Midbrain (tissue), 1 donor: ENCODE measurements around the gene KIRREL3.

ENCODE experiments used
- DNase-seq: peaks from one replicate; lab custom pipeline; 2025; lab: John Stamatoyannopoulos, UW

KIRREL3 gene

DNA sequence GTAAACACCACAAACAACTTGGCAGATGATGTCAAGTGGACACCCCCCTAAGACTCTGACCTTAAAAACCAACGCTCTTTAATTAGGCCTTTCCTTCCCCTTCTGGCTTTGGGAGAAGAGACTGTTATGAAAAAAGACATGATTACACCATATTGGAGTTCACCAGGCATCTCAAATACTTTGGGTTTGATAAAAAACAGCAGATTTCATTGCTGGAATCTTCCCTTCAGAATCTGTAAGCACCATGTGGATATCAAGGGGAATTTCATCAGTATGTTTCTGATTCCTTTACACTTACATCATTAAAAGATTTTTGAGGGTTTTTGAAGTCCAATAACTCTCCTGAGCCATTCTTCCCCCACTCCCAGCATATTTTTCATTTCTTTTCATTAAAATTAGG, 85.6 kb downstream of the KIRREL3 start:
- DNase-seq, result no peak

DNA sequence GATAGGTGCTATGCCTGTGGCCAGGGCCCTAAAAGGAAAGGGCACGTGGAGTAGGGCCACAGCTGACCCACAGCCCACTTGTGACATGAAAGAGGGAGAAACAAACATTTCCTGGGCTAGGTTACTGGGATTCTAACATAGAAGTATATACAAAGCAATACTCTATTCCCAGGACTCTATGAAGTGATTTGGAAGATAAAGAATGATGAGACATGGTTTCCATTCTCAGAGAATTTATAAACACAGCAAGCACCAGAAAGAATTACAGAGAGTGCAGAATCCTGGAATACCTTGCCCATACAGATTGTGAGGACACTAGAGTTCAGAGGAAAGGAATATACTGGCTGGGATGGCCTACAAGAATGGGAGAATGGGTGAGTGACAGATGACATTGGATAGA, 86.4 kb downstream of the KIRREL3 start:
- DNase-seq, result no peak

DNA sequence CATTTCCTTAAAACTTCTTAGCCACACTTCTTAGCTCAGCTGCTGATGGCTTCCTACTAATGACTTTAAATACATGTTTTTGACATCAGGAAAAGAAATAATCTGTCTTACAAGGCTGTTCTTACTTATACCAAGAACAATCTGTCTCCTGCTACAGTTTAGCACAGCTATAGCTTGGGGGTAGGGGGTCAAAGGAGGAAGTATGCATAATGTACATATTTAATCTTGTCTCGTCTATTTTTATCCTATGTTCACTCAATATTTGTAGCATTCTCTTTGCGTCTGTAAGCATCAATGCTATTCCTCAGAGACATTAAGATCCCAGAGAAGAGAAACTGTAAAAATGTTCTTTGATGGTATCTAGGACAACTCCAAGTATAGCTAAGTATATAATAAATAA, 96.0 kb downstream of the KIRREL3 start:
- no peak for DNase-seq

- no peak for DNase-seq
Observed at GRCh38 chr11:126901783-126902182, 98.8 kb downstream of the KIRREL3 start.

DNA sequence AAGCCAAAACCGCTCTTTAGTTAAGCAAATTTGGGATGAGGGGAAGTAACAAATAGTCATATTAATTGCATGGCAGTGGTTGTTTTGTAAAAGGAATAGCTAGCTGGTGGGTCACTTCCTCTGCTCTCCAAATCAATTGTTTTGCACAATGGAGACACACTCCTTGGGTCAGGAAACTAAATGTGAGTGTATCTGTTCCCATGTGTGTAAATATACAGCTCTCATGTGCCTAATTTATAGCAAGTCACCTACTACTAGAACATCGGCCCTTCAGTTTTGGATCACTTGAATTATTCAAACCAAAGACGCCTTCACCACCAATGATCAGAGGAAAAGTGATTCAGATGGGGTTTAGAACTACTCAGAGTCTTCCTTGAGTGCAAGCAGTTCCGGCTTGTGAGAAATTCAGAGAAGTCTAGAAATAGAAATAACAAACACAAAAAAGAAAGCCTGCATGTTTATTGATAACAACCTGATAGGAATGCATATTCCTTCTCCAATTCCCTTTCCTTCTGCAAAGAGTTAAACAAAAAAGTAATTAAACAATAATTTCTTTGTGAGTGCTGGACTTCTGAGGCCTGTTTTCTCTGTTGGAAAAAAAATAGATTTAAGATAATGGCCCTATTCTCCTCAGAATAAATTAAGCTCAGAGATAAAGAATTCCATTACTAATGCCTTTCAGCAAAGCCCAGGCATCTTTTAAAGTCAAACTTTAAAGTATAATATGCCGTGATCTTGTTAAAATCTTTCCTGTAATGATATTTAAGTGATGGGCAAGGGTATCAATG, 100.4 kb downstream of the KIRREL3 start:
- no peak for DNase-seq

DNA sequence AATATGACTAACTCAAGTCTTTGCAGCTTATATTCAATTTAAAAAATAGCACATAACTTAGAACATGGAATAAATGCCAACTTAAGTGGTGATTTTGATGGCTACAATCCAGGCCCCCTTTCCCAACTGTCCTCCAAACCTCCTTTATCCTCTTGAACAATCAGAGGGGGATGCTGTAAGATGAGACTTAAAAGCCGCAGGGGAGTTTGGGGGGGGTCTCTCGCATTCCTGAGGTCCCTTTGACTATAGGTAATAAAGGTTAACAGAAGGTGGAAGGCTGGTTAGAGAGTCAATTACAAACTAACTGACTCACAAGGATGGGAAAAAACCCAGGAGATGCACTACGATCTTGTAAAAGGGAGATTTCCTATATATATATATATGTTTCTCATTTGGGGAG, 101.8 kb downstream of the KIRREL3 start:
- no peak for DNase-seq

GRCh38 chr11:126897430-126897829, 103.1 kb downstream of the KIRREL3 start:
- DNase-seq, result no peak

DNA sequence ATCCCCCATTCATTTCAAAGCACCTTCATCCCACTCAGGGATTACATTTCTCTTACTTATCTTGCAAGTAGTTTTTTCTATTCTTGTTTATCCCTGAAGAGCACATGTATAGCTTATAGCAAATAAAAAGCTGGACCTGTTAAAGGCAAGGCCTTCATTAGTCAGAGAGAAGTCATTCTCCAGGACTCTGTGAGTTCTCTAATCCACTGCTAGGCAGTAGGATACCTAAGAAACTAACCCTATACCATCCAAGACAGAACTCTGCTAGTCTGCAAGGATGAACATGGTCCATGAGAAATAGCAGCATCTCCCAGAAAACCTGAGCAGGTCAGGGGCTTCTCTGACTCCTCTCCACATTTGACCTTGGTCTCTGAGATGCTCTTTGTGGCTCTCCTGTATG, 104.5 kb downstream of the KIRREL3 start:
- DNase-seq, result no peak

- DNase-seq, result no peak
Observed at GRCh38 chr11:126893796-126894195, 106.8 kb downstream of the KIRREL3 start.

DNA sequence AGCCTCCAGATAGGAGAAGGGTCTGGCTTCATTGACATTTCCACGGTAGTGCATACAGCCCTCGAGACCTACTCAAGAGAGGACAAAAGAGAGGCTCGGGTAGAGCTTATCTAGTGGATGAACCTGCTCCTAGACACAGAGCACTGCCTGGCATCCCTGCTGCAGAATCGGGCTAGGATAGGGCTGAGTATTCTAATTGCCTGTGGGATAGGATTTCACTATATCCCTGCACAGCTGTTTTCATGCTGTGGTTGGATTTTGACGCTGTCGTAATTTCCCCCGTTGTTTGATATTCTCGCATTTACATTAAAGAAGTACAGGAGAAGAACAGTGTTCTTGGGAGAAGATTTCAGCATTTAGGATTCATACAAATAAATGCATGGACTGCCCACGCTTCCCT, 107.8 kb downstream of the KIRREL3 start:
- no peak for DNase-seq

DNA sequence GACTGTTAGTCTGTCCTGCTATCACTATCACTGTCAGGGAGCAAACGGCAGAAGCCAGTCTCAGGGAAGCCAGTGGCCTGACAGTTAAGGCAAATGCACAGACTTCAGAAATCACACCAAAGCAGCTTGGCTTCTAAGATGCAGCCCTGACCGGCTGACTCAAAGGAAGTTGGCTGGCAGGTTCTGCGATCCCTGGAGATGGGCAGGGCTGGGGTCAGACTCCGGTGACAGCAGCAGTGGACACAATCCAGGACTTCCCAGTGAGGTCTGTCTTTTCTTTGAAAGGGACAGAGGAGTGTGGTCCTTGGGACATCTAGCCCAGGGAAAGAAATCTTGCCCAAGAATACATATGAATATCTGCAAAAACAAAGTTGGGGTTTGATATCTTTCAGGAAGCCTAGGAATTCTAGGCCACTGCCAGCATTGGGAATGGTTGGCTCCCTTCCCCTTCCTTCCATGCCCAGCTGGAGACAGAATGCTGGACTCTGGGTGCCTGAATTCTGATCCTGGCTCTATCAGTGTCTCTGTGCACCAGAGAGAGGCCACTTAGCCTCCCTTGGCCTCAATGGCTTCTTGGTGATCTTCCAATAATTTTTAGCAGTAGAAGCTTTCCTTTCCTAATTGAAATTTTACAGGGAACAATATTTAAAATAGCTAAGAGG, 108.9 kb downstream of the KIRREL3 start:
- DNase-seq, result no peak

GRCh38 chr11:126890561-126890960, 110.0 kb downstream of the KIRREL3 start:
- peak; percentile 84 for DNase-seq

GRCh38 chr11:126888115-126888712, 112.4 kb downstream of the KIRREL3 start:
- DNase-seq, result no peak

DNA sequence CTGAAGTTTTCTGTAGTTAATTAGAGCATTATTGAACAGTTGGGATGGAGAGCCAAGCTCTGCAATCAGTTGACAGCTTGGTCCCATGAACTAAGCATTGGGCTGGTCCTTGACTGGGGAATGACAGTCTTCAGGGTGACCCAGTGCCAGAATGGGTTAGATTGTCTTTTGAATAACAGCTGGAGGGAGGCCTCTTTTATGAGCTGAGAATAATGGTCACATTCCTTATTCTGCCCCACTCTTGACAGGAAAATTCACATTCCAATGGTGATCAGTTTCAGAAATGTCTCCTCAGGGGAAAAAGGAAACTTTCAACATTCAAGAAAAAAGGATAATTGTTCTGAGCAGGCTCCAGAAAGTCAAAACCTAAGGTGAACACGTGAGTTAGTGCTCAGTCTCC, 113.9 kb downstream of the KIRREL3 start:
- no peak for DNase-seq

DNA sequence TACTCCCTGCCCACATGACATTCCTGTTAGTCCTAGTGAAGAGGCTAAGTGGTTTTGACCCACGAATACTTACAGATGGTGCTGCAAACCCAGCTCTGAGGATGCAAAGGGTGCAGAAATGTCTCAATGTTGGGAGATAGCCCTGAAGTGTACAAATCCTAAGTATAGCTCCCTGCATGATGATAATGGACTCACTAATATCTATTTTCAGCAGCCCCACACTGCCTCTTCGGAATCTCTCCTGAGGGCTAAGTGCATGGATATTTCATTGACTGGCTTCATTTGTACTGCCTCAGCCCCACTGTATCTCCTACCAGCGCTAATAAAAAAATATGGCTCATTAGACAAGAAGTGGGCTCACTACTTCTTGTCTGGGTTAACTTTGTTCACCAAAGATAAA, 114.5 kb downstream of the KIRREL3 start:
- no peak for DNase-seq

DNA sequence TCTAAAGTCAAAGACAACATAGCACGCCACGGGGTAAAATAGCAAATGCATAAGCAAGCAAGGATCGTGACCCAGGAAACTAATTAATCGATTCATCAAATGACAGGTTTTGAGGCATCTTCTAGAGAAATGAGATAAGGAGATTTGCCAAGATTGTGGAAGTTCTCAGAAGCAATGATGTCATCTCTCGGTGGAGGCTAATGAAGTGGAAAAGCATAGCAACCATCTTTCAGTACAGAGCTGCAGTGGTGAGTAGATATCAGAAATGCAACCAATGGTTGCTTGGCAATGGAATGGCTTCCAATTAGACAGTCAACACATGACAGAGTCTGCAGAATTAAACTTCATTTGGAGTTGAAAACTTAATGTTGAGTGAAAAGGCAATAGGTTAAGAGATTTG, 116.0 kb downstream of the KIRREL3 start:
- DNase-seq, result no peak

DNA sequence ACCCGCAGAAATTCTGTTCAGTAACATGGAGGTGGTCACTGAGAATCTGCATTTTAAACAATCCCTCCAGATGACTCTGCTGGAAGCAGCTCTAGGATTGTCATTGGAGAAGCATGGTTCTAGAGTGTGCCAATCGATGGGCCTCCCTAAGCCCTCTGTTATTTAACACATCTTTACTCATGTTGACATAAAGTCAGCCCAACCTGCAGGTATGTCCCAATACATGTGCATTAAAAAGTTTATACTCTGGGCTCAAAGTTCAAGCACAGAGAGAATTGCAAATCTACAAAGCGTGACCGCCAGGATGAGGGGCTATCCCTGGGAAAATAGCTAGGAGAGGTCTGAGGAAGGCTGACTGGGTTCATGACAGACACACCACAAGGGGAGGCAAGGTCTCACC, 116.4 kb downstream of the KIRREL3 start:
- DNase-seq, result no peak

GRCh38 chr11:126880872-126881271, 119.7 kb downstream of the KIRREL3 start:
- DNase-seq, result no peak

- no peak for DNase-seq
Observed at GRCh38 chr11:126879516-126879915, 121.1 kb downstream of the KIRREL3 start.

DNA sequence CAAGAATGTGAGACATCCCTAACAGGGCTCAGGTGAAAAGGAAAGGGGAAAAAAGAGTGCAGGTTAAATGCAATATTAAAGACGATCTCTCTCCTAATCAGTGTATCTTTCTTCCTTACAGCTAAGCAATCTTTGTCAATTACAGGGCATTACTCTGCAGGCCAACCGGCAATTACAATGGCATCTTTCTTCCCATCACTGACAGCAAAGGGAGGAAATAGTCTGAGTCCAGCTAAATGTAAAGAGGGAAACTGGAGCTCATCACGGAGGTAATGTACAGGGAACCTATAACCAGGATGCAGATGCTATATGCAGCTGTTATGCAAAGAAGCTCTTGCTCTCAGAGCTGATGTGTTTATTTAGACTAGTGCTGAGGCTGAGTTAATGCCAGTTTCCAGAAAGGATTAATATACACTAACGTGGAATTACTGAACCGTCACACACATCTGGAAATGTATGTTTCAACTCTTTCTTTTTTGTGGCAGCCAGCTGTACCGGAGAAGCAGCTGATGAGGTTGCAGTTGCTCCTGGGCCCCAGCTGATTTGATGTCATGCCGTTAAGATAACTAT, 121.6 kb downstream of the KIRREL3 start:
- DNase-seq, result no peak

- no peak for DNase-seq
Observed at GRCh38 chr11:126874831-126875230, 125.7 kb downstream of the KIRREL3 start.

GRCh38 chr11:126874276-126874675, 126.3 kb downstream of the KIRREL3 start:
- DNase-seq, result no peak

- no peak for DNase-seq
Observed at GRCh38 chr11:126871792-126872191, 128.8 kb downstream of the KIRREL3 start.
